HG02943 (cell line): ENCODE measurements around the gene CAMTA1.

Experiments
- ATAC-seq: cut with Tn5 transposase; IDR thresholded peaks from one replicate; pipeline ENCODE4 v1.9.1; 2021; ENCODE audit warnings: mild to moderate bottlenecking, low read depth, moderate library complexity; ENCODE audit not compliant: unreplicated experiment

CAMTA1 gene

DNA sequence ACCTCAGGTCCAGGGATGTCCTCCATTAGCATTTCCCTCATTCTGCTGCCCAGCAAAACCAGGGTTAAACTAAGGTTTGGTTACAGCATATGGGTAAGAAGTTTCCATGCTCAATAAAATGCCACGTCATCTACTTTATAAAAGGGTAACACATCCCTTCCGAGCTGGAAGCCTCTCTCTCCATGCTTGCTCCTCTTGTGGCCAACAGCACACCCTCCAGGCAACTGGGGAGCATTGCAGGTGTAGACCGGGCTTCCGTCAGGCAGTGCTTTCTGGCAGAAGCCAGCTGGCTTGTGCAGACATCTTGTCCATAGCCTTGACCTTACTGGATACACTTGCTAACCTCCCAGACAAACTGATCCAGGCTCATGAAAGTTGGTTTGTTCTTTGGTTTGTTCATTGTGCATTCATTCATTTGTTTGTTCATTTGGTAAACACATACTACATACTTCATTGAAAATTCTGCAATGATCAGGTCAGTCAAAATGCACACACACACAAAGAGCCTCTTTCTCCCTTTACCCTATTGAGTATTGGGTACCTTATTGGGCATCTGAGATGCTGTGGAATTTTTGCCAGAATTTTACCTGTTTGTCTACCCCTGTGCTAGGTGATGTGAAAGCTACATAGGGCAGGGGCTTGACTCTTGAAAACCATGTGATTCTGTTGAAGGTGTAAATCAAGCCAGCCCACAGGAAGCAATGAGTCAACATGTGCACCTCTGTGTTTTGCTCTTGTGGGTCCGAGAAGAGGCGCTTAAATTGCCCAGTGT lies 422.8 kb downstream of the CAMTA1 start:
- no peak for ATAC-seq

DNA sequence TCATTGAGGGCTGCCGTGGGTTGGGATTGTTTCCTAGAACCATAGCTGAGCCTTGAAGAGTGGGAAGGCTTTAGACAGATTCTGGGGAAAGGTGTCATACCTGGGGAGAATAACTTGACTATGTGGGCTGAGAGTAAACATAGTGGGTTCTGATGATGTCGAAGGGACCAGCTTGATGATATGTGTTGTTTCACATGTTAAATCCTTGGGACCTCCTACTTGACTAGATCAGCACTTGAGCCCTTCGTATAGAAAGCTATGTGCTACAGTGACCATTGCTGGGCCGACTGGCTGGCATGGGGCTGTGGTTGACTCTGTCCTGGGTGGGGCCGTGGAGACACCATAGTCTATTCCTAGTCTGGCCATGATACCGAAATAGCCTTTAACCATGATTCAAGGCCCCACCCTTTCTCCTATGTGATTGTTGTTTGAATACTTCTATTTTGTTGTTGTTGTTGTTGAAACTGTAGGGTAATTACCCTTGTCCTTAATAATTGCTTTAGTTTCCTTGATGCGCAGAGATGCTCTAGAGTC lies 423.5 kb downstream of the CAMTA1 start:
- no peak for ATAC-seq

DNA sequence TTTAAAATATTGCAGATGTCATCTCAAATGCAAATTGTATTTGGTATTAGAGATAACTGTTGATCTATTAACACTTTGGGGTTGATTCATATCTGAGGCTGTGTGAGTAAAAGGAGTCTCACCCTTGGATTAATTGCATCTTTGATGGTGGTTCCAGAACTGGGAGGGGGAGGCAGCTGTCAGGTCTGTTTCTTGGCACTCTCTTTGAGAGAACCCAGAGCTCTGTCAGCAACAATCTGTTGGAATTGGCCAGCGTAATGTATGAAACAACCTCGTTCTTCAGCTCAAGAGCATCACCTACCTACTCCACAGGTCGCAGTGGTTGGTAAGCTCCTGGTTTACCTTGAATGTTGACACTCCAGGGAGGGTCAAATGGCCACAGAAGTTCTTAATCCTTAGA lies 424.1 kb downstream of the CAMTA1 start:
- ATAC-seq = no peak

DNA sequence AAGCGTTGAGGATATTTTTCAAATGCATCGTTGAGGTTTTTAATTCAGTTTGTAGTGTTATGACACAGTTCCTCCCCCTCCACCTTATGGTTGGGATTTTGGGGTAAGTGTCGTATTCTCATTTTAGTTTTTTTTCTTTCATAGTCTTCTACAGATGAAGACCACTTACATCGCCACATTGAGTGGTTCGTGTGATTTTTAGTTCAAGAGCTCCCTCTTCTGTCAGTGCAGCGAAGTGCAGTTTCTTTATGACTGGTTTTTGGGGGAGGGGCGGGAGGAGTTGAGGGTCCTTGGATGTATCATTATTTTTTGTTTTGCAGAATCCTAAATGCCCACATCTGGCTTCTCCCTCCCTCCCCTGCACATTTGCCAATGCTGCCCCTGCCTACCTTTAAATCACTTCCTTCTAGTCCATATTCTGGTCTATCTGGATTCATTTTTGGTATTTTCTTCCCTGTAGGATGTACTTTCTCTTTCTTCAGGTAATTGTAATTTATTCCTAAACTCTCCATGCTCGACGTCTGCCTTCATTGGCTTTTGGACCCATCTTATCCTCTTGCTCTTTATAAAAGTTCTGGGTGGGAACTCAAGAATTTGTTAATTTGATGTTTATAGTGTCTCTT lies 433.1 kb downstream of the CAMTA1 start:
- ATAC-seq = no peak

DNA sequence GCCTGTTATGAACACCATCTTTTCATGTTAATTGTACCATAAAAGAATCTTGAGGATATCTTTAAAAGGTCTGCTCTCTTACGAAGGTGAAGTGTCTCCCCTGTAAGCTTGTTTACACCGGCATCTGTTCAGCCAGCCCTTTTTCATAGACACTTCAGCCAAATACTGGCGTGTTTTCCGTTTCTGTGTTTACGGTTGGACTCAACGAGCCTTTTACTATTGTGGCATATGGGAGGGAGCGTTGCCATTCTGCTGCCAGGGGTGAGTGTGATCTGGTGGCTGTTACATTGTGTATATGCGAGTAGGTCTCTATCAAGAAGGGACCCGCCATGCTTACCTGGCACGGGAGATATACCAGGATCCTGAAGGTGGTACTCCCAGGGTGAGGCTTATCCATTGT lies 433.8 kb downstream of the CAMTA1 start:
- no peak for ATAC-seq

DNA sequence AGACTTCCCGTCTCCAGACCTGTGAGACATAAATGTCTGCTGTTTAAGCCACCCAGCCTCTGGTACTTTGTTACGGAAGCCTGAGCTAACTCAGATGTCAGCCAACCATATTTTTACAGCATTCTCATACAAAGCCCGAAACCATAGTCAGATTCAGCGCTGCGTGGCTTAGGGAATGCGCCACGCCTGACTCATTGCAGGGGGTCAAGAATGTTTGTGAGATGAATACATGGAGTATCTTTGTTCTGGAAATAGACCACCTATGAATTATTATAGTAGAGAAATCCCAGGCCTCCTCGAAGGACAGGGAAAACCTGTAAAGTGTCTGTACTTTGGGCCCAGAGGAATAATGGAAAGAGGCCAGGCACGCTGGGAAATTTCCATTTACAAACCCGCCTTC lies 434.8 kb downstream of the CAMTA1 start:
- ATAC-seq = no peak

DNA sequence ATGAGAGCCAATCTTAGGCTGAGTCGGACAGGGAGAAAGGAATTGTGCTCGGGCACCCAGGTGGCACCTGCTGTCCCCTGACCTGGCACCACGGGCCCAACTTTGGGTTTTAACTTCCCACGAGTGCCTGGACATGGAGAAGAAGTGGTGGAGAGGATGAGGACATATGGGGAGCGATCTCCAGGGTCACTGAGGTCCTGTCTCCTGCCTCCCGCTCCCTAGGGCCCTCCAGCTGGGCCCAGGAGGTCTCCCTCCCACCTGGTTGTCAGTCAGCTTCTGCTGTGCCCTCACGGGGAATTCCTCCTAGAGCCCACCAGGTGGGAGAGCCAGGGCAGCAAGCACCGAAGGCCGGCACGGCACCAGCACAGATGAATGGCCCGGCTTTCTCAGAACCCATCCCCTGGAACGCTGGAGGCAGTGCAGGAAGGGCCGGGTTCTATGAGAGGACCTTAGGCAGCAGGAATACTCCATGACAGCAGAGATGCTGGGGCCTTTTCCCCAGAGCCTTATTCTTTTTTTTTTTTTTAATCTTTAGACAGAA lies 435.5 kb downstream of the CAMTA1 start:
- ATAC-seq = no peak

DNA sequence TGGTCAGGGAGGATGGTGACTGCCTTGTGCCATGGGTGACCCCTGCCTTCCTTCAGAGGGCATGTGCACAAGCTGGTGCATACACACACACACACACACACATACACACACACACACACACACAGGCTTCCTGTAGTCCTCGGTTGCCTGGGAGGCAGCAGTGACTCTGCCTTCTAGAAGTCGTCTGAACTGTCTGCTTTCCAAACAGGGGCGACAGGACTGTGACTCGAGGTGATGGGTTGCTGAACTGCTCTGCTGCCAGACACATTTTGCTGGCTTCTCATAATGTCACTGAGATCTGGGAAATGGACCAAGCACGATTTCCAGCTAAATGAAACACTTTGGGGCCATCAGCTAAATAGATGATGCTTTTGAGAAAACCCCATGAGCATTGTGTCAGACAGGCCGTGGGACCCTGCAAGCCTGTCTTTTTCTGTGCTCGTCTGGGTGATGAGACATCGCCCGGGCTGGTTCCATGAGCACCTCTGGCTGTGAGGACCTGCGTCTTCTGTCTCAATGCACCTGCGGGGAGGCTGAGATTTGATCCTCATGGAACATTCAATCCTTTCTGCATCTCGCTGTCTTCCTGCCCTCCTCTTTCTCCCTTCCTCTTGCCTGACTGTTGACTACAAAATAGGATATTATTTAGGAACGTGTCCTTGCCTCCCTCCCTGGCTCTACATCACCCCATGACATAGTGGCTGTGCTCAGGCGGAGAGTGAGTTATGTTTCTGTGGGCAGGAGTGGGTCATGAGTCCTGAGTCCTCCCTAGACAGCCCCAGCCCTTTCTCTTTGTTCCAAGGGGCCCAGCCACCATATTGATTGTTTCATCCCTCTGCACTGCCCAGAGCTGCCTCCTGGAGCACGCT lies 436.8 kb downstream of the CAMTA1 start:
- ATAC-seq = no peak

DNA sequence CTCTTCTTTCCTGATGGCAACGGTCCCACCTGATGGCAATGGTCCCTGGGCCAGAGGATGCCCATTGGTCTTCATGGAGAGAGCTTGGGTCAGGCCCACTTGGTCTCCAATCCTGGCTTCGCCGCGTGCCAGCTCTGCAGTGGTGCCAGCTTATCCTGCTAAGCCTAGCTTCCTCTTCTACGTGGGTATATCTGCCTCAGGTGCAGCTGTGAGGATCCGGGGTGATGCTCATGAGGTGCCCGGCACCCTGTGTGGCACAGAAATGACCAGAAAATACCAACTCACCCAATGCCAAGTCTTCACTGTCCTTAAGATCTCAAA lies 437.4 kb downstream of the CAMTA1 start:
- ATAC-seq = no peak

DNA sequence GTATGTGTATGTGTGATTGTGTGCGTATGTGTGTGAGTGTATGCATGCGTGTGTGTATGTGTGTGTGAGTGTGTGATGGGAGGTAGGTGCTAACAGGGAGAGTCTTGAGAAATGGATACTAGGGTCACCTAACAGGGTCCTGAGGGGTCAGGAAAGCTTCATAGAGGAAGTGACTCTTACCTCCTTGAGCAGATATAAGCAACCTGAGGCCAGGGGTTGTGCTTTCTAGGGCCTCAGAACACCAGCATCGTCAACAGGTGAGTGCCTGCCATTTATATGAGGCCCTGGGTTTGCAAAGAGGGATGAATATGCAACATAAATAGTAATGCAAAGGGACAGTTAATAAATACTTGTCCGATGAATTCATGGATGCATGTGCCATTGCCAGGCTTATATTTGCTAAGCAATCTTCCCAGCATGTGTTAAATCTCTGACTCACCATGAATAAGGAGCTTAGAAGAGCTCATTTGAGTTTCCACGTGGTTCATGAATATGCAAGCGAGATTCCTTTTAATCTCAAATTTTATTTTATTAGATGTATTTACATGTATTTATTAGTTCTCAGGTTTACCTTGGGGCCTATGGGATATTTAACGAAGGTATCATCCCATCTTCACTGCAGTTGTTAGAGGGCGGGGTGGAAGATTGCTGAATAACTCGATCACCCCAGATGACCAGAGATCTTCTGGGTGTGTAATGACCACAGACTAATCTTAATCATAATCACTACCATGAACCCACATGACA lies 438.3 kb downstream of the CAMTA1 start:
- ATAC-seq = no peak

DNA sequence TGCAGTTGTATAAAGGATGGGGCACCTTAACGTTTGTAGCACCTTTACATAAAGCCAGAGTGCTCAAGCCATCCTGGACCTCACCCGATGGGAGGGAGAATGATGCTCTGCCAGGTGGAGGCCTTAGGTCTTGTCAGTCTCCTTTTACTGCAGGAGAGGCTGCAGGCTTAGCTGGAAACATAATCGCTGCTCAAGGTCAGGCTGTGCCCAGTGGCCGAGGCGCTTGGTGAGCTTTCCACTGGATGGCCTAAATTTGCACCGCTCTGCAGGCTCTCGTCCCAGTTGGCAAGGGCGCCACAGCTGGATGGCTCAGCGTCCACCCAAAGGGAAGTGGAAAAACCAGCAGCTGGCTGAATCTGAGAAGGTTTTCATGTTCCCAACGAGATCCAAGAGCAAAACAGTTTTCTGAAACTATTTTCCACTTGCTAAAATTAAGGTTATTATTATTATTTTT lies 438.9 kb downstream of the CAMTA1 start:
- ATAC-seq = no peak

DNA sequence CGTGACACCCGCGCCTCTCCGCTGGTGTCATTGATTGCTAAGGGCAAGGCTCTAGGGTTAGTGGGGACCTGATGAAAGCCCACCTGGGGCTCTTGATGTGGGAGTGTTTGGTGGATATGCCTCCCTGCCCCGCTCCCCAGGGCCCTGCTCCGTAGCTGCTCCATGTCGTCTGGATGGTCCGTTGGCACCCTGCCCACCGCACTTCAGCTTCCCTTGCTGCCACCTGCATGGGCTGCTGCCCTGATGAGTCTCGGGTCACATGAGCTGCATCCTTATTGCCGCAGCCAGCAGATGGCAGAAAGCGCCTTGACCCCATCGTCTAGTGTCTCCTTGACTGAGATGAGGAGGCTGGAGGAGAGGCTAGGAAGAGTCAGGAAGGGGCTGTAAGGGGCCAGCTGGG lies 439.4 kb downstream of the CAMTA1 start:
- no peak for ATAC-seq

DNA sequence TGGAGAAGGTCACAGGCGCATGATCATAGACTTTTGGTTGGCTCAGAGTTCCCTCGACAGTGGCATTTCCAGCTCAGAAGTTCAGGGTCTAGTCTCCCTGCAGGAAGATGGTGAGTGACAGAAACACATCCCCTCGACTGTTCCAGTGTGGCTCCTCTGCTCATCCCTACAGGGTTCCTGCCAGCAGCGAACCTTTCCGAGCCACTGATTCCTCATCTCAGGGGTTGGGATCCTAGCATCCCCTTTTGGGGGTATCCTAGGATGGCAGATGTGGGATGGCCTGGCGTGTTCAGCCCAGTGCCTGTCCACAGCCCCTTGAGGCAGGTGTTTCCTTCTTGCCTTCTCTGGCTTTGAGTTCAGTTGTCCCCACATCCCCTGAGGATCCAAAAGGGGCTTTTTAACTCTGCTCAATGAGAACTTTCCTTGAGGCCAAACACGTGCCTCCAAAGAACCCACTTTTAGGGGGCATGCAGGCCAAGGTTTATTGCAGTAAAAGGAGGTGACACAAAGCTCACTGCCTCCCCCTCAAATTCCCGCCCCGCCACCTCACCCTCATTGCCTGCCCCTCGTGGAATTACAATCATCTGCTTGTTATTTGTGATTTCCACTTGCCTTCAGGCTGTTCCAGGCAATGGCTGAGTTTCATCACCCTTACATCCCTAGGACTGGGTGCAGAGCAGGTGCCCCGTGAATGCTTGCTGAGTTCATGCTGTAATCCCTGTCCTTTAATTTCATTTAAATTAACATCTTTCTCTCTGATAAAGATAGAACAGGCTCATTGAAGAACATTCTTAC lies 440.7 kb downstream of the CAMTA1 start:
- no peak for ATAC-seq

DNA sequence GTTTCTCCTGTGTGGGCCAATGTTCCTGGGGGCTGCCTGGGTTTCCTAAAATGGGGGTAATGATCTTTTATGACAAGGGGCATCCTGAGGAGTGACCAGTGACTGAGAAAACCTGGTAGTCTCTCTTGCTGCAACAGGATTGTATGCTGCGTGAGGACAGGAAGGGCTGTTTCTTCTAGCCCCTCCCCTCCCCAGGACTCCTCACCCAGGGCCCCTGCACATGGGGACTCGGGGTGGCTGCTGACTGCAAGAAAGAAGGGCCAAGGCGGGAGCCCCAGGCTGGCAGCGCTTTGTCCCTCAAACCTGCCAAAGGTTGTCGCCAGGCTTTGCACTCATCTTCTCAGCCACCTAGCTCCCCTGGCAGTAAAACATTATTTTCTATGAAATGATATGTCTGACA lies 442.4 kb downstream of the CAMTA1 start:
- no peak for ATAC-seq

DNA sequence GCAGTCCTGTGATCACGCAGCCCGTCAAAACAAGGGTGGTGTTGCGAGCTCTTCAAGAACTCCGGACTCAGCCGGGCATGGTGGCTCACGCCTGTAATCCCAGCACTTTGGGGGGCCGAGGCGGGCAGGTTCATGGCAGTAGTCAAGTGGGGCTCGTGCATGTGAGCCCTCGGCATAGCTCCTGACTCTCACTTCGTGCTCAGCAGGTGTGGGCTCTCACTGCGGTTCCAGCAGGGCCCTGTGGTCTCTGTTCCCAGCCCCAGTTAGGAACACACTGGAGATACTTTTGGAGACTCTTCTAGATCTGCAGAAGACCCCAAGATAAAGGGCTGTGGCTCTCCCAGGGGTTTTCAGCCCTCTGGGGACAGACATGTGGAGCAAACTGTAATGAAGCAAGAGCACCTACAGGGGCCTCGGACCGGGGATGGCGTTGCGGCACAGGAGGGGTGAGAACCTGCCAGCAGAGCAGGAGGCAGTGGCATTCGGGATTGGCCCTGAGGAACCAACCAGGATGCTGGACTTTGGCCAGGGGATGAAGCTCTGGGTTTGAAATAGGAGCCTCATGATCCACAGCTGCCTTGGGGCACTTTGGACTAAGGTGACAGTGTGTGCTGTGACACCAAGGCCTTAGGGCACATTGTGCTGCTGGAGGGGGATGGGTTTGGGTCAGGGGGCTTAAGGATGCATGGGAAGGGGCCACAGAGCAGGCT lies 443.2 kb downstream of the CAMTA1 start:
- no peak for ATAC-seq

DNA sequence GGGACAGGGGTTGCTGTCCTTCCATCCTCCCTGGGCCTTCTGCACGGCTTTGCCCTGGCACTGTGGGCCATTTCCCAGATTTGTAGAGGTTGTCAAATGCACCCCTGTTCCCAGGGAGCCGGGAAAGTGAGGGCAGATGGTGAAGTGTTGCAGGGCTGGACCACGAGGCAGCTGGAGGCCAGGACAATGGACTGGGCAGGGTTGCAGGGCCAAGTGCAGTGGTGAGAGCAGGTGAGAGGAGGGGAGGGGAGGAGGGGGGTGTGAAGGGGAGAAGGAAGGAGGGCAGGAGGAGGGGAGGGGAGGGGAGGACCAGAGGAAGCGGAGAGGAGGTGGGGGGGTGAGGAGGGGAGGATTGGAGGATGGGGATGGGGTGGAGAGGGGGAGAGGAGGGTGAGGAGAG lies 443.9 kb downstream of the CAMTA1 start:
- no peak for ATAC-seq

DNA sequence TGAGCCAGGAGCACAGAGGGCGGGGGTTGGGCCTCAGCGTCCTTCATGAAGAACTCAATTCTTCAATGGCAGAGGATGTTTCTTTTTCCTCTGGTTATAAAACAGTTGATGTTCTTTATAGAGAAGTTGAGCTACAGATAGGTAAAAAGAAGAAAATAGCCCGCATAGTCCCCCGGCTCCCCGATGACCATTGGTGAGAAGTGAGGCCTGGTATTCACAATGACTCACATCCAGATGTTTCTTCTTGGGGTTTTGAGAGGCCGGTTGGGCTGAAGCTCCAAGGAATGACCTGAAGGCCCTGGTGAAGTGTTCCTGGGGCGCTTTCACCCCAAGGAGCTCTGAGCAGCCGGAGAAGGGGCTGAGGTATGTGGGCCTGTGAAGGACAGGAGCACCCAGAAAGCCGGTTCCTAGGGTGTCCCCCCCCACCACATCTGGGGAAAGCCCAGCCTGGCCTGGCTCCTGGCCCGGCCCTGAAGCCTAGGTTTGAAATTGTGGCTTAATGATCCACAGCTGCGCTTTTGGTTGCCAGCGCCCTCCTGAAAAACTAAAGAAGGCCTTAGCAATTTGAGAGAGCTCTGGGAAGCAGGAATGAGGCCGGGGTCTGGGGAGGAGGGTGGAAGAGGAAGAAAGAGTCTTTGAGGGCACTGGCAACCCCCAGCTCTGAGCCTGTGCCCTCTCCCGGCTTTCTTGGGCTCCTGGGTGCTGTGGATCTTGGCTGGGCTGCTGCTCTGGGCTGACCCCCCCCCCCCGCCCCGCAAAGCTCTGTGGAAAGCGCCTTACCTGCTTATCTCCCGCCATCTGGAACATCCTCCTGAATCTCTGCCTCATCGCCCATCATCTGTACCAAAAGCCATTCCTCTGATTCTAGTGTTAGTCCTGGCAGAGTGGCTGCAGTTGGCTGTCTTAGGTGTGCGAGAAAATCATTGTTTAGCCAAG lies 444.7 kb downstream of the CAMTA1 start:
- no peak for ATAC-seq
